K562 (cell line): ENCODE results near the gene TNFAIP3. TPM values are rescaled to one million over a fixed set of nuclear protein-coding genes. Genes with fewer than 3 reads are reported as not detected.

Experiments used
- ATAC-seq: fragments of 200-7000 bp; cut with Tn5 transposase; 3 replicates; pipeline ENCODE4 v1.9.1; 2020; ENCODE audit warnings: moderate library complexity
- BruUV-seq: library from RNA; stranded (reverse); fragments of 400-500 nt; replicated peaks from 2 replicates; lab custom pipeline; 2021; lab: Mats Ljungman, UMichigan
- CTCF ChIA-PET: fragments of 300-600 bp; formaldehyde crosslinking; extraction: SDS; loops from one replicate; lab custom pipeline; 2021; ENCODE audit warnings: low intra/inter-chr PET ratio; lab: Yijun Ruan, JAX
- POLR2A ChIA-PET: fragments of 300-600, 350-650 bp; sonication (Branson Sonifier 250); formaldehyde crosslinking; extraction: SDS; loops from one replicate; lab custom pipeline; 2021; ENCODE audit warnings: antibody characterized with exemption, inconsistent platforms; lab: Yijun Ruan, JAX
- DNase-seq, 4 experiments: peaks; one replicate each; pipeline versions ENCODE4 v3.0.0 to v3.0.0-alpha.2; 2011 to 2018; ENCODE audit warnings: low spot score in 3 of 4, mixed read lengths in 3 of 4; ENCODE audit errors: extremely low read depth in 1 of 4
- FAIRE-seq: peaks from 2 replicates; lab custom pipeline; 2011; peaks lifted over from hg19 to GRCh38; lab: Jason Lieb, UNC
- H2AFZ ChIP-seq: 2 replicates; pipeline ENCODE4 v1.6.0; 2011; ENCODE audit warnings: low read depth, low read length, control low read depth, inconsistent platforms
- H3K27ac ChIP-seq: fragments of 200-600 bp; 3 replicates; pipeline ENCODE4 v1.8.0; 2011; ENCODE audit warnings: low read depth, mild to moderate bottlenecking, control low read depth, inconsistent platforms, low read length, moderate library complexity, mixed read lengths; ENCODE audit errors: extremely low read depth
- H3K27me3 ChIP-seq, 2 experiments: fragments of 300-600 bp in 1 of 2; 2 replicates in 1 of 2; 3 replicates in 1 of 2; pipeline versions ENCODE4 v1.6.0 to v1.8.0; 2011; ENCODE audit warnings: inconsistent platforms in 2 of 2, low read length in 2 of 2, mild to moderate bottlenecking in 1 of 2, mixed read lengths in 1 of 2, moderate library complexity in 1 of 2; ENCODE audit not compliant: control insufficient read depth in 2 of 2, insufficient read depth in 2 of 2
- H3K36me3 ChIP-seq: fragments of 300-600 bp; 3 replicates; pipeline ENCODE4 v1.8.0; 2011; ENCODE audit warnings: mild to moderate bottlenecking, low read length, inconsistent platforms; ENCODE audit not compliant: control insufficient read depth, insufficient read depth
- H3K4me1 ChIP-seq, 2 experiments: fragments of 200-600 bp in 1 of 2; replicated peaks in 1 of 2; 2 replicates in 1 of 2; 3 replicates in 1 of 2; pipeline versions ENCODE4 v1.5.1 to v1.8.0; 2011; ENCODE audit warnings: inconsistent platforms in 2 of 2, low read length in 2 of 2, mild to moderate bottlenecking in 1 of 2, mixed read lengths in 1 of 2, moderate library complexity in 1 of 2; ENCODE audit not compliant: control insufficient read depth in 2 of 2, insufficient read depth in 2 of 2
- H3K4me2 ChIP-seq: 2 replicates; pipeline ENCODE4 v1.6.1; 2011; ENCODE audit warnings: low read length, control low read depth, inconsistent platforms, mixed read lengths; ENCODE audit not compliant: insufficient read depth
- H3K4me3 ChIP-seq: fragments of 200-600 bp; sonication (generic), shearing (Covaris generic); 2 replicates; pipeline ENCODE4 v1.5.1; 2016; ENCODE audit warnings: control low read depth, inconsistent platforms
- H3K79me2 ChIP-seq: fragments of 200-600 bp; 3 replicates; pipeline ENCODE4 v1.8.0; 2011; ENCODE audit warnings: low read length, inconsistent platforms; ENCODE audit not compliant: control insufficient read depth, insufficient read depth
- H3K9ac ChIP-seq, 2 experiments: 2 replicates each; pipeline versions ENCODE4 v1.6.0 to v1.6.1; 2011; ENCODE audit warnings: low read depth in 2 of 2, low read length in 2 of 2, control low read depth in 1 of 2, inconsistent platforms in 1 of 2, mild to moderate bottlenecking in 1 of 2, mixed read lengths in 1 of 2; ENCODE audit not compliant: insufficient read depth in 1 of 2
- H3K9me1 ChIP-seq: one replicate; pipeline ENCODE4 v1.6.0; 2011; ENCODE audit warnings: inconsistent platforms, mild to moderate bottlenecking, low read length, moderate library complexity; ENCODE audit not compliant: control insufficient read depth, insufficient read depth
- H3K9me3 ChIP-seq: replicated peaks from 2 replicates; pipeline ENCODE4 v1.5.1; 2011; ENCODE audit warnings: low read depth, low read length, inconsistent platforms; ENCODE audit not compliant: control insufficient read depth, insufficient read depth
- H4K20me1 ChIP-seq: replicated peaks from 2 replicates; pipeline ENCODE4 v1.6.1; 2011; ENCODE audit warnings: low read length, inconsistent platforms, mixed read lengths; ENCODE audit not compliant: control insufficient read depth, insufficient read depth
- BCOR ChIP-seq: fragments of 450-650 bp; IDR thresholded peaks from 2 replicates; pipeline ENCODE4 v1.6.1; 2016
- CHAMP1 ChIP-seq: fragments of 450-650 bp; IDR thresholded peaks from 2 replicates; pipeline ENCODE4 v1.6.1; 2016; ENCODE audit warnings: mild to moderate bottlenecking
- DACH1 ChIP-seq: fragments of 450-650 bp; IDR thresholded peaks from 2 replicates; pipeline ENCODE4 v1.6.1; 2018; ENCODE audit not compliant: partially characterized antibody
- E2F1 ChIP-seq: sonication (generic); formaldehyde crosslinking; IDR thresholded peaks from 2 replicates; pipeline ENCODE4 v1.8.1; 2023; ENCODE audit warnings: mild to moderate bottlenecking, missing genetic modification reagents, moderate library complexity
- GTF2F1 ChIP-seq: IDR thresholded peaks from 2 replicates; pipeline ENCODE4 v1.6.1; 2011; ENCODE audit warnings: low read depth, low read length, improper control_type of control experiment
- HDAC2 ChIP-seq: fragments of 450-650 bp; IDR thresholded peaks from 2 replicates; pipeline ENCODE4 v1.6.1; 2016; ENCODE audit warnings: mild to moderate bottlenecking
- KDM1A ChIP-seq, 2 experiments: fragments of 450-650 bp; IDR thresholded peaks; 2 replicates each; pipeline ENCODE4 v1.6.1; 2016; ENCODE audit warnings: mild to moderate bottlenecking in 2 of 2
- KDM2B ChIP-seq: fragments of 250-450 bp; sonication (Bioruptor Pico); IDR thresholded peaks from 2 replicates; pipeline ENCODE4 v1.8.0; 2021; ENCODE audit warnings: mild to moderate bottlenecking, moderate library complexity
- MAFG ChIP-seq: fragments of 450-650 bp; conservative IDR thresholded peaks from 2 replicates; pipeline ENCODE4 v1.6.1; 2016; ENCODE audit warnings: missing genetic modification characterization, missing compliant biosample characterization
- MCM7 ChIP-seq, 2 experiments: fragments of 450-650 bp; IDR thresholded peaks; 2 replicates each; pipeline ENCODE4 v1.6.1; 2016 to 2018
- RB1 ChIP-seq: fragments of 450-650 bp; IDR thresholded peaks from 2 replicates; pipeline ENCODE4 v1.6.1; 2017; ENCODE audit warnings: low read depth, mild to moderate bottlenecking
- RBM25 ChIP-seq: fragments of 200-400 bp; formaldehyde crosslinking; IDR thresholded peaks from 2 replicates; pipeline ENCODE4 v1.6.1; 2018; ENCODE audit warnings: low read length, low read depth, moderate library complexity; ENCODE audit not compliant: severe bottlenecking
- RCOR1 ChIP-seq, 2 experiments: IDR thresholded peaks; 2 replicates each; pipeline ENCODE4 v1.6.1; 2012; ENCODE audit warnings: low read depth in 2 of 2, low read length in 2 of 2, borderline replicate concordance in 1 of 2, improper control_type of control experiment in 1 of 2
- SMARCA4 ChIP-seq: fragments of 450-650 bp; IDR thresholded peaks from 2 replicates; pipeline ENCODE4 v1.6.1; 2016
- TCF7 ChIP-seq: sonication (generic); IDR thresholded peaks from 2 replicates; pipeline ENCODE4 v1.6.1; 2016; ENCODE audit warnings: antibody characterized with exemption, borderline replicate concordance
- ZEB2 ChIP-seq: fragments of 450-650 bp; IDR thresholded peaks from 2 replicates; pipeline ENCODE4 v1.6.1; 2016
- ZNF644 ChIP-seq: fragments of 200-800 bp; sonication (Bioruptor generic); IDR thresholded peaks from 2 replicates; pipeline ENCODE4 v1.6.1; 2016; ENCODE audit warnings: low read depth, missing genetic modification characterization, missing compliant biosample characterization
- ZNF717 ChIP-seq: fragments of 250-450 bp; sonication (Bioruptor Pico); IDR thresholded peaks from 2 replicates; pipeline ENCODE4 v1.5.0; 2021
- WGBS: fragments of 100-300 bp; shearing (Covaris generic); methylation state at CpG from one replicate; pipeline ENCODE4 v1.1.6; 2016; ENCODE audit warnings: low coverage, mixed read lengths; ENCODE audit not compliant: insufficient coverage; ENCODE audit errors: missing lambda C conversion rate; 5-methylcytosine and 5-hydroxymethylcytosine counted together
- in situ Hi-C: fragments of 300-500 bp; cut with MboI; formaldehyde crosslinking; loops from 4 replicates; pipeline ENCODE4 v1.15.0; 2018; ENCODE audit warnings: inconsistent platforms, mixed read lengths
- intact Hi-C: fragments of 100-400 bp; cut with micrococcal nuclease; formaldehyde crosslinking; loops from 2 replicates; pipeline ENCODE4 v1.14.2; 2022
- polyA plus RNA-seq, 8 experiments: library from polyadenylated mRNA; depleted of rRNA in 4 of 8; stranded (reverse) in 5 of 8; unstranded in 3 of 8; fragments of >200 nt; fragmentation: Nextera tagmentation in 2 of 8; fragmentation: Illumina TruSeq in 1 of 8; extraction: Ambion mirVana in 2 of 8; extraction: Trizol in 1 of 8; gene quantifications; 2 replicates each; pipeline versions ENCODE4 v1.2.1 to v1.2.3, GENCODE V29; 2011 to 2014; ENCODE audit warnings: inconsistent platforms in 1 of 8, missing spikeins in 1 of 8
- total RNA-seq, 7 experiments: library from RNA; depleted of rRNA in 6 of 7; stranded (reverse); fragments of >200 nt in 6 of 7; fragmentation: Illumina TruSeq in 2 of 7; extraction: Trizol in 2 of 7; gene quantifications; 2 replicates each; pipeline versions ENCODE4 v1.2.1 to v1.2.3, GENCODE V29; 2011 to 2021; ENCODE audit warnings: low replicate concordance in 1 of 7
- TF ChIP-seq, protein P1 (sequence below), 3 experiments: fragments of 200-800 bp in 1 of 3; sonication (Bioruptor generic) in 1 of 3; sonication (generic) in 1 of 3; formaldehyde crosslinking in 1 of 3; IDR thresholded peaks; 2 replicates each; pipeline versions ENCODE4 v1.6.1 to v1.8.0; 2016 to 2022; ENCODE audit warnings: mild to moderate bottlenecking in 2 of 3, missing compliant biosample characterization in 2 of 3, missing genetic modification characterization in 2 of 3, missing genetic modification reagents in 1 of 3
- TF ChIP-seq, protein P2 (sequence below): fragments of 250-450 bp; sonication (Bioruptor Pico); IDR thresholded peaks from 2 replicates; pipeline ENCODE4 v1.8.0; 2022; ENCODE audit warnings: moderate library complexity, mild to moderate bottlenecking, inconsistent platforms

The TNFAIP3 gene
- total and polyA plus RNA-seq, 9 of the 15 experiments (the other 6 are each of a cell fraction or from before 2014, with no cell fraction given), result 0.79 to 17.0 (median 6.4) TPM

DNA sequence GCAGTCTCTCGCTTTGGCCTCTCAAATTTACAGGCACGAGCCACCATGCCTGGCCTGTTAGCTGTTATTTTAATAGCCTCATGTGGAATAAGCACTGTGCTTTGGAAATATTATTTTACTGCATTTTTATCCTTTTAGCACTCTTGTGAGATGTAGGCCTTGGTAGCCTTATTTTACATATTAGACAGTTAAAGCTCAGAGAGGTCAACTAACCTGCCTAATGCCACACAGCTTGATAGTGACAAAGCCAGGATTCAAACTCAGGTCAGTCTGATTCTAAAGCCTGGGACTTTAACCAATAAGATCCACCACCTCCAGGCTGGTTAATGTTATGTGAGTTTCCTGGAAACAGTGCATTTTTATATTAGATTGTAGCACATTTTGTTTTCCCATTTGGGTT is 9.5 kb downstream of the TNFAIP3 start:
- peaks cover 96% of the 10 kb centered on the region; the same call in 2 of the 3 replicates for H3K36me3 ChIP-seq
- BruUV-seq, result no TSS peak
- intact Hi-C loops (no loop called here), in situ Hi-C loops (no loop called here)
- no peaks in the 10 kb centered on the region for H3K27me3 ChIP-seq
- H2AFZ ChIP-seq, result no peak overlapping the region
- peaks cover 6 to 13% of the 10 kb centered on the region in 2 experiments; a peak in 4 of 5 replicates for H3K4me1 ChIP-seq
- ChIA-PET CTCF (no interaction called here), POLR2A (no interaction called here)
- H3K9me3 ChIP-seq, result no peaks in the 10 kb centered on the region
- FAIRE-seq (no peak), DNase-seq (no peak), ATAC-seq (no peak)
- no peaks in the 10 kb centered on the region for H3K79me2 ChIP-seq
- H3K9ac ChIP-seq, result no peak overlapping the region
- H3K27ac ChIP-seq, result no peak overlapping the region
- H3K9me1 ChIP-seq, result peaks cover 3% of the 10 kb centered on the region
- no peaks in the 10 kb centered on the region for H4K20me1 ChIP-seq
- H3K4me2 ChIP-seq, result no peak overlapping the region
- no peak overlapping the region for H3K4me3 ChIP-seq
- 93% methylated on average over 2 of the region's 2 CpGs for whole genome bisulfite sequencing
- no peak for TF ChIP-seq DACH1
- no peak for TF ChIP-seq RB1
- TF ChIP-seq GTF2F1, result no peak
- TF ChIP-seq CHAMP1, result no peak
- peak; percentile 48; the same call in 1 of the 2 replicates for TF ChIP-seq HDAC2
- TF ChIP-seq ZNF644, result no peak
- no peak for TF ChIP-seq KDM2B (CRISPR knock-in tag)
- TF ChIP-seq MAFG, result no peak
- TF ChIP-seq, protein P1, sequence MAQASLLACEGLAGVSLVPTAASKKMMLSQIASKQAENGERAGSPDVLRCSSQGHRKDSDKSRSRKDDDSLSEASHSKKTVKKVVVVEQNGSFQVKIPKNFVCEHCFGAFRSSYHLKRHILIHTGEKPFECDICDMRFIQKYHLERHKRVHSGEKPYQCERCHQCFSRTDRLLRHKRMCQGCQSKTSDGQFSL (CRISPR knock-in tag; IDR thresholded peaks at IDR 0.05), result no peak
- TF ChIP-seq, protein P1 (tag; IDR thresholded peaks at IDR 0.05), result no peak
- TF ChIP-seq MCM7 (IDR thresholded peaks at IDR 0.05), result no peak
- TF ChIP-seq SMARCA4, result no peak
- TF ChIP-seq, protein P2, sequence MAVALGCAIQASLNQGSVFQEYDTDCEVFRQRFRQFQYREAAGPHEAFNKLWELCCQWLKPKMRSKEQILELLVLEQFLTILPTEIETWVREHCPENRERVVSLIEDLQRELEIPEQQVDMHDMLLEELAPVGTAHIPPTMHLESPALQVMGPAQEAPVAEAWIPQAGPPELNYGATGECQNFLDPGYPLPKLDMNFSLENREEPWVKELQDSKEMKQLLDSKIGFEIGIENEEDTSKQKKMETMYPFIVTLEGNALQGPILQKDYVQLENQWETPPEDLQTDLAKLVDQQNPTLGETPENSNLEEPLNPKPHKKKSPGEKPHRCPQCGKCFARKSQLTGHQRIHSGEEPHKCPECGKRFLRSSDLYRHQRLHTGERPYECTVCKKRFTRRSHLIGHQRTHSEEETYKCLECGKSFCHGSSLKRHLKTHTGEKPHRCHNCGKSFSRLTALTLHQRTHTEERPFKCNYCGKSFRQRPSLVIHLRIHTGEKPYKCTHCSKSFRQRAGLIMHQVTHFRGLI, result no peak
- peak; percentile 90 for TF ChIP-seq BCOR
- TF ChIP-seq RCOR1 (IDR thresholded peaks at IDR 0.05; ENCODE audit: borderline replicate concordance in 1 of 2, low read depth in 2 of 2, low read length in 2 of 2), result peak in 1 of 2 experiments; percentile 50; a peak in 1 of 4 replicates
- peak; percentile 98 for TF ChIP-seq RBM25
- TF ChIP-seq ZEB2, result no peak
- no peak for TF ChIP-seq E2F1 (CRISPR knock-in tag)
- peak; percentile 29 to 69; a peak in 2 of 4 replicates for TF ChIP-seq KDM1A (IDR thresholded peaks at IDR 0.05)
- TF ChIP-seq ZNF717, result no peak
- no peak for TF ChIP-seq TCF7
